Adrenal gland (tissue), 12 donors: ENCODE measurements around the gene IQCM. TPM values are rescaled to one million over a fixed set of nuclear protein-coding genes. Genes with fewer than 3 reads are reported as not detected.

Source experiments
- DNase-seq, 7 donors: peaks; one replicate each; pipeline ENCODE4 v3.0.0-alpha.2; 2019 to 2020
- H3K27ac ChIP-seq, 5 donors: fragments of 200-600 bp; sonication (generic) in 4 of 5; 1 replicate in 3 of 5; 2 replicates in 2 of 5; pipeline versions ENCODE4 v1.5.1 to v1.8.0; 2016 to 2020; ENCODE audit warnings: mild to moderate bottlenecking in 1 of 5
- H3K27me3 ChIP-seq: fragments of 200-600 bp; 2 replicates; pipeline ENCODE4 v1.8.0; 2021
- H3K36me3 ChIP-seq, 2 donors: fragments of 200-600 bp; replicated peaks in 1 of 2; 1 replicate in 1 of 2; 2 replicates in 1 of 2; pipeline versions ENCODE4 v1.5.1 to v1.8.0; 2018 to 2022
- H3K4me1 ChIP-seq, 2 donors: fragments of 200-600 bp; replicated peaks in 1 of 2; 1 replicate in 1 of 2; 2 replicates in 1 of 2; pipeline versions ENCODE4 v1.5.1 to v1.8.0; 2018 to 2021
- H3K4me3 ChIP-seq, 4 donors: fragments of 200-600 bp; sonication (generic) in 3 of 4; one replicate each; pipeline ENCODE4 v1.5.1; 2016 to 2018
- H3K9me3 ChIP-seq, 3 donors: fragments of 200-600 bp; sonication (generic) in 1 of 3; replicated peaks in 1 of 3; 1 replicate in 2 of 3; 2 replicates in 1 of 3; pipeline versions ENCODE4 v1.5.1 to v1.8.0; 2016 to 2021
- CTCF ChIP-seq, 6 experiments: fragments of 450-650 bp in 4 of 6; fragments of 200-600 bp in 2 of 6; sonication (generic) in 1 of 6; IDR thresholded peaks; 1 replicate in 5 of 6; 2 replicates in 1 of 6; pipeline versions ENCODE4 v1.5.1 to v1.8.0; 2016 to 2021; ENCODE audit warnings: antibody characterized with exemption in 6 of 6, mild to moderate bottlenecking in 2 of 6, moderate library complexity in 1 of 6
- POLR2A ChIP-seq, 2 donors: fragments of 450-650 bp; IDR thresholded peaks; one replicate each; pipeline ENCODE4 v1.6.1; 2017; ENCODE audit warnings: antibody characterized with exemption in 2 of 2, mild to moderate bottlenecking in 2 of 2, moderate library complexity in 1 of 2
- WGBS, 4 donors: extraction: QIAGEN DNeasy Blood & Tissue Kit in 2 of 4; methylation state at CpG; one replicate each; pipeline versions ENCODE4 v1.1.5 to v1.1.7; 2013 to 2017; 5-methylcytosine and 5-hydroxymethylcytosine counted together
- intact Hi-C, 2 donors: fragments of 100-400 bp; cut with DNase I; formaldehyde crosslinking; loops; one replicate each; pipeline versions ENCODE4 v1.14.1 to v1.15.0; 2022 to 2023
- polyA plus RNA-seq, 3 donors: library from polyadenylated mRNA; stranded (reverse); fragments of 200-250 nt in 2 of 3; fragments of 350-450 nt in 1 of 3; fragmentation: Illumina TruSeq in 1 of 3; extraction: RNeasy Lipid Tissue Mini Kit (QIAGEN cat#74804) in 1 of 3; gene quantifications; one replicate each; pipeline ENCODE4 v1.2.3, GENCODE V29; 2013 to 2014
- total RNA-seq, 9 donors: library from RNA; depleted of rRNA in 4 of 9; stranded (reverse); fragments of >200 nt in 4 of 9; fragments of 120-200 nt in 1 of 9; fragmentation: NEBNext Ultra II Directional in 1 of 9; extraction: Animal tissue kit (Norgen Biotek cat#: 25700) in 1 of 9; gene quantifications; one replicate each; pipeline versions ENCODE4 v1.1.0 to v1.2.4, GENCODE V29; 2013 to 2023
- donor health status: healthy with polysubstance abuse.
- donor health status: Bipolar disorder and iron deficiency.
- donor health status: DM: yes; HTN: yes; CAD: no.
- donor health status: DM: no; HTN: no; CAD: no.
- donor health status: DM: no; HTN: no; CAD: no.
- donor health status: DM: yes; HTN: yes; CAD: no.

The IQCM gene
- total and polyA plus RNA-seq, 12 donors, result not detected

DNA sequence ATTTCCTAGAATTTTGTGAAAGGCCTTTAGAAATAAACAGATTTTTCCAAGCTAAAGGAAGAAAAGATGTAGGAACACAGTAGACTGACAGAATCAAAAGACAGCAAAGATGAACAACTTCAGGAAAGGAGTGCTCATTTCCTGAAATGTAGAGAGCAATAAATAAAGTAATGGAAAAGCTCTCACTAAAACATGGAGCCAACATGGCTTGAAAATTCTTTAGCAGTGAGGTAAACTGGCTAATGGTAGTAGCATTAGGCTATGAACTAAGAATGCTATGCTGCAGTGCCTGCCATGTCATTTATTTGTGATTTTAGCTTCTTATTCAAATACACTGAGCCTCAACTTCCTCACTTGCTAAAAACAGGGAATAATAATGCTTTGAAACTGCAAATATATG, 108.7 kb downstream of the IQCM start:
- Histone ChIP-seq H3K27ac (no peak overlapping the region), H3K4me3 (no peak overlapping the region), H3K36me3 (no peaks in the 10 kb centered on the region), H3K9me3 (no peaks in the 10 kb centered on the region), H3K4me1 (no peaks in the 10 kb centered on the region), H3K27me3 (no peaks in the 10 kb centered on the region)
- DNase-seq, result no peak
- TF ChIP-seq POLR2A (IDR thresholded peaks at IDR 0.05) (no peak), CTCF (IDR thresholded peaks at IDR 0.05) (no peak)
- intact Hi-C loops, result no loop called here

GRCh38 chr4:149702414-149703293, 113.0 kb downstream of the IQCM start:
- H3K27ac ChIP-seq, result no peak overlapping the region
- intact Hi-C loops, result no loop called here
- WGBS, 4 donors, result 85 to 97% (median 89%) methylated on average over 2 of the region's 2 CpGs
- H3K4me1 ChIP-seq, result no peaks in the 10 kb centered on the region
- DNase-seq, result no peak
- no peaks in the 10 kb centered on the region for H3K36me3 ChIP-seq
- no peaks in the 10 kb centered on the region for H3K27me3 ChIP-seq
- H3K4me3 ChIP-seq, result no peak overlapping the region
- no peaks in the 10 kb centered on the region for H3K9me3 ChIP-seq
- TF ChIP-seq CTCF (IDR thresholded peaks at IDR 0.05) (no peak), POLR2A (IDR thresholded peaks at IDR 0.05) (no peak)

DNA sequence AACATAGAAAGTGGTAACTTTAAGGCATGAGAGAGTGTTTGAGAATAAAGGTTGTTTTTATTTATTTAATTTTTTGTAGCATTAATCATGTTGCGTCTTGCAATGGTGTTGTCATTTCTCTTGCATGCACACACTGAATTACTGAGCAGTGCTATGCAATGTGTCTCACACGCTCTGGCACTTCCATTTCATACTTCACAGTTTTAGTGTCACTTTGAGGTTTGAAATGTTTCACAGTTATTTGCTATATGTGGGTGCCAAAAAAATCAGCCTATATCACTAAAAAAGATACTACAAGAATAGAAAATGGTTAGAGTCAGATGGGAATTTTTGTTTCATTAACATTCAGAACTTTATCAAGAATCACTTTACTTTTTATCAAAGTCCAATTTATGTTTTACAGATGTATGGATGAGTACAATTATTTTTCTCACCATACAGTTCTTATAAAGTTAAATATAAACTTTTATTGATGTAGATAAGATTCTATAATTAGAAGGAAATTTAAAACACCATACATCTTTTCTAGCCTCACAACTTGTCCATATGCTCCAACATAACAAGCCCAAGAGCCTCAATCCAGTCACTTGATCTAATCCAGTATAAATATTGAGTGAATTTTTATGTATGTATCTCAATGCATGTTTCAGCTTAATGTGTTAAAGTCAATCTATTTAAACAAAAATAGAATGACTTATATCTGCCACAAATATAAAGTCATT, 114.0 kb downstream of the IQCM start:
- 81 to 88% (median 85%) methylated on average over 2 of the region's 2 CpGs for WGBS, 4 donors

More for the DNA sequence above, 114.0 kb downstream of the IQCM start:
- Histone ChIP-seq H3K36me3 (no peaks in the 10 kb centered on the region), H3K9me3 (no peaks in the 10 kb centered on the region), H3K27ac (no peak overlapping the region), H3K4me3 (no peak overlapping the region), H3K4me1 (no peaks in the 10 kb centered on the region), H3K27me3 (no peaks in the 10 kb centered on the region)
- intact Hi-C loops, result no loop called here
- no peak for DNase-seq
- TF ChIP-seq CTCF (IDR thresholded peaks at IDR 0.05) (no peak), POLR2A (IDR thresholded peaks at IDR 0.05) (no peak)
